ENCODE measurements around the gene GABRP.
A peak's percentile ranks its signal among the peaks of the same experiment; 100 is the strongest.

Gene GABRP

GRCh38 chr5:170782438-170782837, 1.1 kb upstream of the GABRP start:
- Histone ChIP-seq H3K27me3 (ENCODE audit: insufficient read depth, low read length) (no peaks in the 10 kb centered on the region), H3K23ac (ENCODE audit: low read length) (no peak overlapping the region), H4K91ac (ENCODE audit: low read depth, low read length) (peak overlapping the region; percentile 90), H4K8ac (ENCODE audit: low read depth, low read length) (peak overlapping the region; percentile 40), H3K79me1 (ENCODE audit: low read length) (peaks cover 41% of the 10 kb centered on the region), H3K36me3 (ENCODE audit: control insufficient read depth in 1 of 2, insufficient read depth in 2 of 2, low read length in 2 of 2) (peaks cover 7 to 16% of the 10 kb centered on the region in 2 experiments), H3K79me2 (ENCODE audit: control insufficient read depth, insufficient read depth, low read length, poor library complexity) (peaks cover 32% of the 10 kb centered on the region), H3K4me1 (ENCODE audit: control insufficient read depth in 1 of 2, insufficient read depth in 2 of 2, low read length in 2 of 2) (peaks cover 27 to 37% of the 10 kb centered on the region in 2 experiments), H3K4me2 (ENCODE audit: low read length) (no peak overlapping the region), H2AFZ (ENCODE audit: insufficient read depth, low read length, poor library complexity) (peak overlapping the region; percentile 9), H4K12ac (ENCODE audit: low read depth, low read length) (no peak overlapping the region), H2BK12ac (ENCODE audit: low read length) (peak overlapping the region; percentile 95), H3K14ac (ENCODE audit: low read length) (peak overlapping the region; percentile 89), H2BK5ac (ENCODE audit: low read depth, low read length, poor library complexity) (peak overlapping the region; percentile 78), H3K4me3 (ENCODE audit: low read depth, low read length) (no peak overlapping the region), H3K9me3 (ENCODE audit: insufficient read depth, low read depth, low read length) (no peaks in the 10 kb centered on the region), H3K4ac (ENCODE audit: low read depth, low read length) (peak overlapping the region; percentile 39), H2AK5ac (ENCODE audit: low read length) (peak overlapping the region; percentile 44), H3K9ac (ENCODE audit: low read length) (no peak overlapping the region), H3K27ac (ENCODE audit: low read depth, low read length) (peak overlapping the region; percentile 92), H2BK120ac (ENCODE audit: insufficient read depth, low read length, poor library complexity) (peak overlapping the region; percentile 77), H3K18ac (ENCODE audit: low read length) (peak overlapping the region; percentile 31)
- DNase-seq, result no peak
- WGBS (ENCODE audit: extremely low coverage, insufficient coverage, insufficient read length), result no CpG with 5 or more reads among the region's 6 CpGs

- DNase-seq, result no peak
- WGBS (ENCODE audit: extremely low coverage, insufficient coverage, insufficient read length), result no CpG with 5 or more reads among the region's 3 CpGs
- H3K18ac ChIP-seq (ENCODE audit: low read length), result peak overlapping the region; percentile 32
- H3K79me1 ChIP-seq (ENCODE audit: low read length), result peaks cover 44% of the 10 kb centered on the region
- no peak overlapping the region for H2AFZ ChIP-seq (ENCODE audit: insufficient read depth, low read length, poor library complexity)
- H3K79me2 ChIP-seq (ENCODE audit: control insufficient read depth, insufficient read depth, low read length, poor library complexity), result peaks cover 35% of the 10 kb centered on the region
- no peaks in the 10 kb centered on the region for H3K27me3 ChIP-seq (ENCODE audit: insufficient read depth, low read length)
- H3K9me3 ChIP-seq (ENCODE audit: insufficient read depth, low read depth, low read length), result no peaks in the 10 kb centered on the region
- peaks cover 24 to 49% of the 10 kb centered on the region in 2 experiments for H3K4me1 ChIP-seq (ENCODE audit: control insufficient read depth in 1 of 2, insufficient read depth in 2 of 2, low read length in 2 of 2)
- no peak overlapping the region for H2AK5ac ChIP-seq (ENCODE audit: low read length)
- H4K12ac ChIP-seq (ENCODE audit: low read depth, low read length), result no peak overlapping the region
- peak overlapping the region; percentile 31 for H3K27ac ChIP-seq (ENCODE audit: low read depth, low read length)
- H3K9ac ChIP-seq (ENCODE audit: low read length), result peak overlapping the region; percentile 75
- peak overlapping the region; percentile 28 for H2BK5ac ChIP-seq (ENCODE audit: low read depth, low read length, poor library complexity)
- peaks cover 33 to 42% of the 10 kb centered on the region in 2 experiments for H3K36me3 ChIP-seq (ENCODE audit: control insufficient read depth in 1 of 2, insufficient read depth in 2 of 2, low read length in 2 of 2)
- H2BK12ac ChIP-seq (ENCODE audit: low read length), result no peak overlapping the region
- H3K23ac ChIP-seq (ENCODE audit: low read length), result no peak overlapping the region
- peak overlapping the region; percentile 30 for H4K8ac ChIP-seq (ENCODE audit: low read depth, low read length)
- peak overlapping the region; percentile 78 for H3K4me2 ChIP-seq (ENCODE audit: low read length)
- H3K14ac ChIP-seq (ENCODE audit: low read length), result peak overlapping the region; percentile 23
- H3K4me3 ChIP-seq (ENCODE audit: low read depth, low read length), result peak overlapping the region; percentile 74
- peak overlapping the region; percentile 25 for H4K91ac ChIP-seq (ENCODE audit: low read depth, low read length)
- H2BK120ac ChIP-seq (ENCODE audit: insufficient read depth, low read length, poor library complexity), result no peak overlapping the region
- peak overlapping the region; percentile 91 for H3K4ac ChIP-seq (ENCODE audit: low read depth, low read length)
Measured at GRCh38 chr5:170785416-170785815, 1.9 kb downstream of the GABRP start.

GRCh38 chr5:170787216-170787615, 3.7 kb downstream of the GABRP start:
- H2AFZ ChIP-seq (ENCODE audit: insufficient read depth, low read length, poor library complexity), result no peak overlapping the region
- peak overlapping the region; percentile 3 for H2BK5ac ChIP-seq (ENCODE audit: low read depth, low read length, poor library complexity)
- H3K27ac ChIP-seq (ENCODE audit: low read depth, low read length), result peak overlapping the region; percentile 20
- peak overlapping the region; percentile 6 for H3K4ac ChIP-seq (ENCODE audit: low read depth, low read length)
- H3K79me2 ChIP-seq (ENCODE audit: control insufficient read depth, insufficient read depth, low read length, poor library complexity), result peaks cover 35% of the 10 kb centered on the region
- H3K4me3 ChIP-seq (ENCODE audit: low read depth, low read length), result no peak overlapping the region
- peak overlapping the region; percentile 46 for H3K14ac ChIP-seq (ENCODE audit: low read length)
- no peak overlapping the region for H2AK5ac ChIP-seq (ENCODE audit: low read length)
- no peak overlapping the region for H4K91ac ChIP-seq (ENCODE audit: low read depth, low read length)
- no peak overlapping the region for H2BK120ac ChIP-seq (ENCODE audit: insufficient read depth, low read length, poor library complexity)
- no peak overlapping the region for H4K12ac ChIP-seq (ENCODE audit: low read depth, low read length)
- no peak overlapping the region for H3K23ac ChIP-seq (ENCODE audit: low read length)
- H3K79me1 ChIP-seq (ENCODE audit: low read length), result peaks cover 45% of the 10 kb centered on the region
- peaks cover 46 to 60% of the 10 kb centered on the region in 2 experiments for H3K36me3 ChIP-seq (ENCODE audit: control insufficient read depth in 1 of 2, insufficient read depth in 2 of 2, low read length in 2 of 2)
- no peak for DNase-seq
- H3K9ac ChIP-seq (ENCODE audit: low read length), result peak overlapping the region; percentile 0
- no peak overlapping the region for H4K8ac ChIP-seq (ENCODE audit: low read depth, low read length)
- no peaks in the 10 kb centered on the region for H3K9me3 ChIP-seq (ENCODE audit: insufficient read depth, low read depth, low read length)
- peak overlapping the region; percentile 8 for H3K18ac ChIP-seq (ENCODE audit: low read length)
- no peak overlapping the region for H2BK12ac ChIP-seq (ENCODE audit: low read length)
- no peaks in the 10 kb centered on the region for H3K27me3 ChIP-seq (ENCODE audit: insufficient read depth, low read length)
- H3K4me1 ChIP-seq (ENCODE audit: control insufficient read depth in 1 of 2, insufficient read depth in 2 of 2, low read length in 2 of 2), result peaks cover 19 to 41% of the 10 kb centered on the region in 2 experiments
- peak overlapping the region; percentile 36 for H3K4me2 ChIP-seq (ENCODE audit: low read length)
- no CpG with 5 or more reads among the region's 5 CpGs for WGBS (ENCODE audit: extremely low coverage, insufficient coverage, insufficient read length)

- Histone ChIP-seq H2BK12ac (ENCODE audit: low read length) (no peak overlapping the region), H3K9ac (ENCODE audit: low read length) (no peak overlapping the region), H4K8ac (ENCODE audit: low read depth, low read length) (peak overlapping the region; percentile 25), H2BK120ac (ENCODE audit: insufficient read depth, low read length, poor library complexity) (no peak overlapping the region), H3K9me3 (ENCODE audit: insufficient read depth, low read depth, low read length) (no peaks in the 10 kb centered on the region), H3K4me3 (ENCODE audit: low read depth, low read length) (no peak overlapping the region), H3K4me1 (ENCODE audit: control insufficient read depth in 1 of 2, insufficient read depth in 2 of 2, low read length in 2 of 2) (peaks cover 11 to 34% of the 10 kb centered on the region in 2 experiments), H3K27me3 (ENCODE audit: insufficient read depth, low read length) (no peaks in the 10 kb centered on the region), H3K4ac (ENCODE audit: low read depth, low read length) (peak overlapping the region; percentile 71), H3K27ac (ENCODE audit: low read depth, low read length) (peak overlapping the region; percentile 43), H4K12ac (ENCODE audit: low read depth, low read length) (no peak overlapping the region), H2AK5ac (ENCODE audit: low read length) (no peak overlapping the region), H2AFZ (ENCODE audit: insufficient read depth, low read length, poor library complexity) (no peak overlapping the region), H3K18ac (ENCODE audit: low read length) (peak overlapping the region; percentile 55), H3K36me3 (ENCODE audit: control insufficient read depth in 1 of 2, insufficient read depth in 2 of 2, low read length in 2 of 2) (peaks cover 50 to 75% of the 10 kb centered on the region in 2 experiments), H3K4me2 (ENCODE audit: low read length) (no peak overlapping the region), H3K23ac (ENCODE audit: low read length) (no peak overlapping the region), H3K79me1 (ENCODE audit: low read length) (peaks cover 32% of the 10 kb centered on the region), H3K79me2 (ENCODE audit: control insufficient read depth, insufficient read depth, low read length, poor library complexity) (peaks cover 27% of the 10 kb centered on the region), H3K14ac (ENCODE audit: low read length) (peak overlapping the region; percentile 11), H4K91ac (ENCODE audit: low read depth, low read length) (no peak overlapping the region), H2BK5ac (ENCODE audit: low read depth, low read length, poor library complexity) (no peak overlapping the region)
- no CpG with 5 or more reads among the region's 11 CpGs for WGBS (ENCODE audit: extremely low coverage, insufficient coverage, insufficient read length)
- no peak for DNase-seq
Measured at GRCh38 chr5:170788626-170789304, 5.2 kb downstream of the GABRP start.
